Lower lobe of right lung (tissue), 2 donors: Measurements from ENCODE around the gene RBM4B. TPM values are rescaled to one million over a fixed set of nuclear protein-coding genes. Genes with fewer than 3 reads are reported as not detected.

Experiments
- ATAC-seq, 2 donors: fragments of 200-7000 bp; cut with Tn5 transposase; one replicate each; pipeline ENCODE4 v1.9.1; 2020 to 2022; ENCODE audit warnings: mild to moderate bottlenecking in 2 of 2, moderate library complexity in 2 of 2
- DNase-seq: peaks from one replicate; pipeline ENCODE4 v3.0.0-alpha.2; 2020
- H3K27ac ChIP-seq: fragments of 200-600 bp; one replicate; pipeline ENCODE4 v1.8.0; 2022
- H3K27me3 ChIP-seq: fragments of 200-600 bp; one replicate; pipeline ENCODE4 v1.8.0; 2022; ENCODE audit warnings: low read depth
- H3K36me3 ChIP-seq: fragments of 200-600 bp; one replicate; pipeline ENCODE4 v1.8.0; 2022; ENCODE audit warnings: mild to moderate bottlenecking
- H3K4me1 ChIP-seq: fragments of 200-600 bp; one replicate; pipeline ENCODE4 v1.8.0; 2022
- H3K4me3 ChIP-seq: fragments of 200-600 bp; one replicate; pipeline ENCODE4 v1.8.0; 2022; ENCODE audit warnings: mild to moderate bottlenecking
- H3K9me3 ChIP-seq: fragments of 200-600 bp; one replicate; pipeline ENCODE4 v1.8.0; 2022
- CTCF ChIP-seq: fragments of 200-600 bp; IDR thresholded peaks from one replicate; pipeline ENCODE4 v1.8.0; 2022; ENCODE audit warnings: antibody characterized with exemption, mild to moderate bottlenecking
- intact Hi-C: fragments of 100-400 bp; cut with DNase I; formaldehyde crosslinking; loops from one replicate; pipeline ENCODE4 v1.11.0; 2022
- total RNA-seq: library from RNA; stranded (reverse); fragmentation: NEBNext Ultra II Directional; extraction: Animal tissue kit (Norgen Biotek cat#: 25700); gene quantifications from one replicate; pipeline ENCODE4 v1.2.1, GENCODE V29; 2021
- donor health status: DM: no; HTN: yes; CAD: no; lungs with severe emphysema.

Gene RBM4B
- total RNA-seq, 1 donor from 2014 or later = 17.6 TPM

DNA sequence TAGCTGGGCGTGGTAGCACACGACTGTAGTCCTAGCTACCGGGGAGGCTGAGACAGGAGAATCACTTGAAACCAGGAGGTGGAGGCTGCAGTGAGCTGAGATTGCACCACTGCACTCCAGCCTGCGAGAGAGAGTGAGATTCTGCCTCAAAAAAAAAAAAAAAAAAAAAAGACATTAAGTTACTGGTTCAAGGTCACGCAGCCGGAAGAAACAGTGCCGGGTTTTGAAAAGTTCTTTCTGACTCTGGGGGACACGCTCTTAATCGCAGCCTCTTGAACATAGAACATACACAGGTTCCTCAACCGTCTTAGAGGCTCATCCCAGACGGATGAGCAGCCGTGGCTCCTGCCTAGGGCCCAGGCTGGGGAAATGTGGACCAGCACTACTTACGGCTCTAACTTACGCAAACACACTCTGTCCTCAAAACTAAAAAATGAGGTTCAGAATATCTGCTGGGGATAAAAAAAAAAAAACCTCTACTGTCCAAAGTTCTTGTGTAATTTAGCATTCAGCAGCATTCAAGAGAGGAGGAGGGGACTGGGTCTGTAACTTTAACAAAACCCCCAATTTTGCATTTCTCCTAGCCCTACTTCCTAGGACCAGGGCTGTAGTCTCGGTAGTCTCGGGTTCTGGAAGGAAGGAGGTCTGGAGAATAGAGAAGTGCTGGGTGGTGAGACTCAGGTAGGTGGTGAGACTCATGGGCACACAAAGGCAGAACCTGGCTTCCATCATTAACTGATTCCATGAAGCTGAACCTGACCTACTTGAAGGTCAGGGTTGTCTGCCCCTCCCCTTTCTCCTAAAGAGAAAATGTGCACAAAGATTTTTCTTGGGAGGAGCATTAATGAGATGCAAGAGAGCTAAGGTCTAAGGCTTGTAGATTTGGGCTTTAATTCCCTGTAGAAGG is 45.3 kb upstream of the RBM4B start:
- DNase-seq (no peak), ATAC-seq (no peak)
- no peak for TF ChIP-seq CTCF
- H3K27me3 ChIP-seq = peaks cover 27% of the 10 kb centered on the region
- peaks cover 11% of the 10 kb centered on the region for H3K4me1 ChIP-seq
- no peak overlapping the region for H3K27ac ChIP-seq
- intact Hi-C loops = no loop called here
- no peaks in the 10 kb centered on the region for H3K9me3 ChIP-seq
- H3K4me3 ChIP-seq = no peak overlapping the region
- H3K36me3 ChIP-seq = no peaks in the 10 kb centered on the region

- no peak for TF ChIP-seq CTCF
- Histone ChIP-seq H3K27ac (no peak overlapping the region), H3K4me1 (peaks cover 8% of the 10 kb centered on the region), H3K27me3 (peaks cover 22% of the 10 kb centered on the region), H3K9me3 (no peaks in the 10 kb centered on the region), H3K4me3 (no peak overlapping the region), H3K36me3 (no peaks in the 10 kb centered on the region)
- ATAC-seq (no peak), DNase-seq (no peak)
- intact Hi-C loops = no loop called here
Measured at GRCh38 chr11:66721939-66722338, 44.3 kb upstream of the RBM4B start.

DNA sequence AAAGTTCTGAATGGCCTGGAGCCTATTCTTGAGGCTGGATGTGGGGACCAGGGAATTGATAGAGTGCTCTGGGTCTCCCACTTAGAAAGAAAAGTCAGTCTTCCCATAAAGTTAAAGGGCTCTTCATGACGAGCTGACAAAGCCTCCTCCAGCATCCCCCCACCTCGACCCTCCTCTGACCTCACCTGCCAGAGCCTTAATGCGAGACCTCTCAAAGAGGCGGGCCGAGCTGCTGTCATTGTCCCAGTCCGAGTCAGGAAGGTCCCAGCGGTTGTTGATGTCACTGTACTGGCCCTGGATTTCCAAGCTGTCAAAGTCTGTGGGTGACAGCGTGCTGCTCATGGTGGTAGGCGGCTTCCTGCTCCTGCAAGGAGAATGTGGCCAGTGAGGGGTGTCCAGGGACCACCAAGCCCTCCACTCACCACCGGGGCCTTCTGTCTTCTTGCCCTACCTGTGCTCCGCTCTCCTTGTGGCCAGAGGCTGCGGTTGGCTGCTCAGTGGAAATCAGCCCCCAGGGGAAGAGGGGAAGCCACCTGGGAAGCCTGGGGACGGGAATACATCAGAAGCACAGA is 43.3 kb upstream of the RBM4B start:
- Histone ChIP-seq H3K36me3 (no peaks in the 10 kb centered on the region), H3K27me3 (peaks cover 14% of the 10 kb centered on the region), H3K27ac (no peak overlapping the region), H3K4me3 (no peak overlapping the region), H3K4me1 (peaks cover 6% of the 10 kb centered on the region), H3K9me3 (no peaks in the 10 kb centered on the region)
- no peak for ATAC-seq
- no peak for DNase-seq
- intact Hi-C loops = no loop called here
- TF ChIP-seq CTCF = no peak

DNA sequence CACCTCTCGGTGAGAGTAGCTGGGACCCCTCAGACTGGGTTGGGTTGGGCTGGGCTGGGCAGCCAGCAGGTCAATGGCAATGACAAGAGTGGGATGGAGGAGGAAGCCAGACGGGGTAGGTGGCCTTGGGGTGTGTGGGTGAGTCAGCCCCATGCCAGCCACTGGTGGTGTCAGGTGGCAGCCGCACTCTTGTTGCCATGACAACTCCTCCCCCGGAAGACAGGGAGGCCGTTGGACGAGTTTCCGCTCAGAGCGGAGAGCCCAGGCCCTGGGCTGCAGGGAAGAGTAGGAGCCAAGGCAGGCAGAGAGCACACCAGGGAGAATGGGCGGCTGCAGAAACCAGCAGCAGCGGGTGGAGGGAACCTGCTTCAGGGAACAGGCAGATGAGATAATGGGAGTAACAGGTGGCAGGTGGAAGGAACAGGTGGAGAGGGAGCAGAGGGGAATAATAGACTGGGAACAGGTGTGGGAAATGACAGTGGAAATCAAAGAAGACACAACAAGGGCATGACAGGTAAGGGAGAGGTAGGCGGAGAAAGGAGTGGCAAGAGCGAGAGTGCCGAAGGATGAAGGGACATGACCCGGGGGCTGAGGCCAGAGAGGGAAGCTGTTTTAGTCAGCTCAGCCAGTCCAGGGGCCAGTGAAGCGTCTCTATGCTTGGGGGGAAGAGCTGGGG is 42.7 kb upstream of the RBM4B start:
- Histone ChIP-seq H3K36me3 (no peaks in the 10 kb centered on the region), H3K9me3 (no peaks in the 10 kb centered on the region), H3K4me1 (peaks cover 6% of the 10 kb centered on the region), H3K4me3 (no peak overlapping the region), H3K27ac (no peak overlapping the region), H3K27me3 (peaks cover 9% of the 10 kb centered on the region)
- ATAC-seq (peak; percentile 51 to 65), DNase-seq (peak; percentile 67)
- TF ChIP-seq CTCF = no peak
- intact Hi-C loops = no loop called here

DNA sequence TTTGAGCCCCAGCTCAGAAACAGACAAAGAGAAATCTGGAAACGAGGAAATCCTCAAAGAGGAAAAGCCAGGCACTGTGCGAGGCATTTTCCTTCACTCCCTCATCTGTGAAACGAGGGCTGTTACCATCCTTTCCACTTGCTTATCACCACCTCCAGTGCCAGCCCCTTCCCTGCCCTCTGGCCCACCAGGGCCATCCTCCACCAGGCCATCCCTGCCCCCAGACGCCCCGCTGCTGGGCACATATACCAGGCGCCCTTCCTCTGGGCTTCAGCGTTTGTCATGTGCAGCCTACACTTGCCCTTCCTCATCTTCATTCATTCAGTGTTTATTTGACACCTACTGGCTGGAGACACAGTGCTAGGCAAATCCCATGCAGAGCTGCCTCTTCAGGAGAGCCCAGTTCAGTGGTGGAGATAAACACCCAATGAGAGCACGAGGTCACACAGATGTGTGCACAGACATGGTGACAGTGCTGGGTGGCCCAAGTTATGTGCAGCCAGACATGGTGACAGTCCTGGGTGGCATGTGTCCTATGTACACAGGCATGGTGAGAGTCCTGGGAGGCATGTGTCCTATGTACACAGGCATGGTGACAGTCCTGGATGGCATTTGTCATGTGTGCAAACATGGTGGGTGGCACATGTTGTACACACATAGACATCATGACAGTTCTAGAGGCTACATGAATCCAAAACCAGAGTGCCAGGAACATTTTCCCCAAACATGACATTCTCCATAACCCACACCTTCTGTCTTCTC is 41.6 kb upstream of the RBM4B start:
- no peak for TF ChIP-seq CTCF
- DNase-seq (no peak), ATAC-seq (peak in 1 of 2 donors; percentile 4)
- peak overlapping the region; percentile 10 for H3K4me3 ChIP-seq
- peaks cover 6% of the 10 kb centered on the region for H3K4me1 ChIP-seq
- no peaks in the 10 kb centered on the region for H3K36me3 ChIP-seq
- H3K27ac ChIP-seq = no peak overlapping the region
- no peaks in the 10 kb centered on the region for H3K9me3 ChIP-seq
- intact Hi-C loops = no loop called here
- no peaks in the 10 kb centered on the region for H3K27me3 ChIP-seq
